Measurements from ENCODE around the gene KLF17.

The KLF17 gene

DNA sequence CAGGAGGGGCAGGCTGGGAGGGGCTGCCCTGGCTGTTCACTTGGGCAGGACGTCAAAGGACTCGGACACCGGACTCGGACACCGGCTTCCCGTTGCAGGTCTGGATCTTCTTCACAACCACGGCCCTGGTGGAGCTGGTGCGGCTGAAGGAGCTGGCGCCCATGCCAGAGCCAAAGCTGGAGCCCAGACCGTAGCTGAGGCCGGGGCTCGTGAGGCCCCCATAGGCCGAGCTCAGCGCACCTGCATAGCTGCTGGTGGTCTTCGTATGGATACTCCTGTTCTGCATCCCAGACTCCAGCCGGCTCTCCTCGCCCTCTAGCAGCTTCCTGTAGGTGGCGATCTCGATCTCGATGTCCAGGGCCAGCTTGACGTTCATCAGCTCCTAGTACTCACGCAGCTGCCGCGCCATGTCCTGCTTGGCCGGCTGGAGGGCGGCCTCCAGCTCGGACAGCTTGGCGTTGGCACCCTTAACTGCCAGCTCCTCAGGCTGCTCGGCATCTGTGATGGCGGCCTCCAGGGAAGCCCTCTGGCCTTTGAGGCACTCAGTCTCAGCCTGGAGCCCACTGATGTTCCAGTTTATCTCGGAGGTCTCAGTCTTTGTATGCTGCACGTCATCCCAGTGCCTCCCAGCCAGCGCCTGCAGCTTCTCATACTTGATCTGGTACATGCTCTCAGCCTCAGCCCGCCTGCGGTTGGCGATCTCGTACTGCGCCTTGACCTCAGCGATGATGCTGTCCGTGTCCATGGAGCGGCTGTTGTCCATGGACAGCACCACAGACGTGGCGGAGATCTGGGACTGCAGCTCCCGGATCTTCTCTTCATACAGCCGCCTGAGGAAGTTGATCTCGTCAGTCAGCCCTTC is 15.1 kb upstream of the KLF17 start:
- TF ChIP-seq, protein P1, sequence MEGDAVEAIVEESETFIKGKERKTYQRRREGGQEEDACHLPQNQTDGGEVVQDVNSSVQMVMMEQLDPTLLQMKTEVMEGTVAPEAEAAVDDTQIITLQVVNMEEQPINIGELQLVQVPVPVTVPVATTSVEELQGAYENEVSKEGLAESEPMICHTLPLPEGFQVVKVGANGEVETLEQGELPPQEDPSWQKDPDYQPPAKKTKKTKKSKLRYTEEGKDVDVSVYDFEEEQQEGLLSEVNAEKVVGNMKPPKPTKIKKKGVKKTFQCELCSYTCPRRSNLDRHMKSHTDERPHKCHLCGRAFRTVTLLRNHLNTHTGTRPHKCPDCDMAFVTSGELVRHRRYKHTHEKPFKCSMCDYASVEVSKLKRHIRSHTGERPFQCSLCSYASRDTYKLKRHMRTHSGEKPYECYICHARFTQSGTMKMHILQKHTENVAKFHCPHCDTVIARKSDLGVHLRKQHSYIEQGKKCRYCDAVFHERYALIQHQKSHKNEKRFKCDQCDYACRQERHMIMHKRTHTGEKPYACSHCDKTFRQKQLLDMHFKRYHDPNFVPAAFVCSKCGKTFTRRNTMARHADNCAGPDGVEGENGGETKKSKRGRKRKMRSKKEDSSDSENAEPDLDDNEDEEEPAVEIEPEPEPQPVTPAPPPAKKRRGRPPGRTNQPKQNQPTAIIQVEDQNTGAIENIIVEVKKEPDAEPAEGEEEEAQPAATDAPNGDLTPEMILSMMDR (IDR thresholded peaks at IDR 0.05; ENCODE audit: control extremely low read depth, extremely low read depth, low read depth, missing control alignments) = no peak
- no peak for DNase-seq (ENCODE audit: extremely low spot score)
- CTCF ChIA-PET = interaction anchor here (0.8 to 1.5 kb wide), 4 partner anchors 8 to 491 kb away, joined by 3 to 5 read pairs (median 4); no protein-coding TSS in a partner anchor
- POLR2A ChIA-PET = interaction anchor here (0.6 kb wide), 1 partner anchor 257 kb away, joined by 8 read pairs; no protein-coding TSS in a partner anchor

- TF ChIP-seq, protein P1 (IDR thresholded peaks at IDR 0.05; ENCODE audit: control extremely low read depth, extremely low read depth, low read depth, missing control alignments) = no peak
- POLR2A ChIA-PET = no interaction called here
- CTCF ChIA-PET = no interaction called here
- no peak for DNase-seq (ENCODE audit: extremely low spot score)
Observed at GRCh38 chr1:44105810-44106209, 12.8 kb upstream of the KLF17 start.

GRCh38 chr1:44108241-44108640 is 10.4 kb upstream of the KLF17 start:
- ChIA-PET CTCF (interaction anchor here (0.9 to 1.8 kb wide), 3 partner anchors 15 to 424 kb away, joined by 3 to 5 read pairs (median 3); no protein-coding TSS in a partner anchor), POLR2A (no interaction called here)
- TF ChIP-seq, protein P1 (IDR thresholded peaks at IDR 0.05; ENCODE audit: control extremely low read depth, extremely low read depth, low read depth, missing control alignments) = no peak
- no peak for DNase-seq (ENCODE audit: extremely low spot score)

DNA sequence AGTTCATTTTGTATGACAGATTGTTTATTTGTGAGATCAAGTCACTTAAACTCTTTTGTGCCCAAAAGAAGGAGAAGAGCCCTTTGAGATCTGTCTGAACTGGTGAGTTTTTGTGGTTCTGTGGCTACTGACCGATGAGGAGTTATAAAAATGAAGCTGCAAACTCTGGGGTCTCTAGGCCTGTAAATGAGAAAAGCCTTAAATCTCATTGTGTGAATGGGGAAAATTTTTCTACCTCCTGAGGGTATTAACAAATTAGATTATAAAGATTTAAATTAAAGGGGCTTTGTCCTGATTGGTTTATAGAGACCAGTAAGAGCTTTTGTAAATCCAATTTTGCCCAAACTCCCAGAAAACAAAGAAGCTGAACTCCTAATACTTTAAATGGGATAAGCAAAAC is 9.7 kb upstream of the KLF17 start:
- no peak for DNase-seq (ENCODE audit: extremely low spot score)
- ChIA-PET POLR2A (no interaction called here), CTCF (interaction anchor here (1.2 to 1.8 kb wide), 2 partner anchors 16 to 34 kb away, joined by 3 to 5 read pairs; no protein-coding TSS in a partner anchor)

DNA sequence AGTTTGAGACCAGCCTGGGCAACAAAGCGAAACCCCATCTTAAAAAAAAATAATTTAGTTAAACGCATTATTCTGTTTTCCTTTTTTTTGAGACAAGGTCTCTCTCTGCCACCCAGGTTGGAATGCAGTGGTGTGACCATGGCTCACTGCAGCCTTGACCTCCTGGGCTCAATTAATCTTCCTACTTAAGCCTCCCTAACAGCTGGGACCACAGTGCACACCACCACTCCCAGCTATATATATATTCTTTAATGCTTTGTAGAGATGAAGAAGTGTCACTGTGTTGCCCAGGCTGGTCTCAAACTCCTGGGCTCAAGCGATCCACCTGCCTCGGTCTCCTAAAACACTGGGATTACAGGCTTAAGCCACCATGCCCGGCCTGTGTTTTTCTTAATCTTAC is 7.7 kb upstream of the KLF17 start:
- no peak for DNase-seq (ENCODE audit: extremely low spot score)
- ChIA-PET CTCF (interaction anchor here (1.6 to 2.5 kb wide), 2 partner anchors 8 to 19 kb away, joined by 3 to 10 read pairs; no protein-coding TSS in a partner anchor), POLR2A (interaction anchor here (0.6 kb wide), 1 partner anchor 1265 kb away, joined by 7 read pairs; the partner anchor contains the start of gene ZNF691)
- TF ChIP-seq, protein P1 (IDR thresholded peaks at IDR 0.05; ENCODE audit: control extremely low read depth, extremely low read depth, low read depth, missing control alignments) = no peak

More for the DNA sequence above, 9.7 kb upstream of the KLF17 start:
- TF ChIP-seq, protein P1 (IDR thresholded peaks at IDR 0.05; ENCODE audit: control extremely low read depth, extremely low read depth, low read depth, missing control alignments) = no peak

- POLR2A ChIA-PET = no interaction called here
- DNase-seq (ENCODE audit: extremely low spot score) = no peak
- TF ChIP-seq, protein P1 (IDR thresholded peaks at IDR 0.05; ENCODE audit: control extremely low read depth, extremely low read depth, low read depth, missing control alignments) = no peak
- CTCF ChIA-PET = interaction anchor here (1.5 to 2.5 kb wide), 3 partner anchors 9 to 20 kb away, joined by 3 to 10 read pairs (median 4); no protein-coding TSS in a partner anchor
Observed at GRCh38 chr1:44111861-44112260, 6.8 kb upstream of the KLF17 start.
